ENCODE measurements around the gene RTL10.

The RTL10 gene

DNA sequence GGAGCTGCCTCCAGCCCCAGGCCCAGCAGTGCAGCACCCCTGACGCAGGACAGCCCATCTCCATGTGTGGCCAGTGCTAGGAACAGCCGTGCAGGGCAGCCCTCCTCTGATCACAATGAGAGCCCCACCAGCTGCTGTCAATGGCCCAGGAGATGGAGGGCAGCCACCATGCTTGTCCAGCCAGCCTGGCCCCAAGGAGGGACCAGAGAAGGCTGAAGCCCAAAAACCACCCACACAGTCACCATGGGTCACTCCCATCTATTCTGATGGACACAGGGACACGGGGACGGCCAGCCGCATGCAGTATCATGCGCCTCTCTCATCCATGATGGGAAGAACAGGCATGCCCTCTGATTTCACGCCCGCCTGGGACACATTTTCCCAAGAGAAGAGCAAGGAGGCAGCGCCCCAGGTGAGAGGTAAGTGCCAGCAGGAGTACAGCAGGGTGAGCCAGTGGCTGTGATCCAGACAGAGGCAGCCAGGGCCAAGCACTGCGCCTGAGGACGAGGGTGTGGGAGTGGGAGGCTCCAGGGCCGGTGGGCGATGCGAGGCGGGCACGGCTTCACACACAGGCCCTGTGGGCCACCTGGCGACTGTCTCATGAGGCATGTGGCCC, 33.6 kb upstream of the RTL10 start:
- no peak for DNase-seq (ENCODE audit: low read depth)
- no peak overlapping the region for H3K4me3 ChIP-seq (ENCODE audit: low read depth, low read length)
- TF ChIP-seq, protein P1, sequence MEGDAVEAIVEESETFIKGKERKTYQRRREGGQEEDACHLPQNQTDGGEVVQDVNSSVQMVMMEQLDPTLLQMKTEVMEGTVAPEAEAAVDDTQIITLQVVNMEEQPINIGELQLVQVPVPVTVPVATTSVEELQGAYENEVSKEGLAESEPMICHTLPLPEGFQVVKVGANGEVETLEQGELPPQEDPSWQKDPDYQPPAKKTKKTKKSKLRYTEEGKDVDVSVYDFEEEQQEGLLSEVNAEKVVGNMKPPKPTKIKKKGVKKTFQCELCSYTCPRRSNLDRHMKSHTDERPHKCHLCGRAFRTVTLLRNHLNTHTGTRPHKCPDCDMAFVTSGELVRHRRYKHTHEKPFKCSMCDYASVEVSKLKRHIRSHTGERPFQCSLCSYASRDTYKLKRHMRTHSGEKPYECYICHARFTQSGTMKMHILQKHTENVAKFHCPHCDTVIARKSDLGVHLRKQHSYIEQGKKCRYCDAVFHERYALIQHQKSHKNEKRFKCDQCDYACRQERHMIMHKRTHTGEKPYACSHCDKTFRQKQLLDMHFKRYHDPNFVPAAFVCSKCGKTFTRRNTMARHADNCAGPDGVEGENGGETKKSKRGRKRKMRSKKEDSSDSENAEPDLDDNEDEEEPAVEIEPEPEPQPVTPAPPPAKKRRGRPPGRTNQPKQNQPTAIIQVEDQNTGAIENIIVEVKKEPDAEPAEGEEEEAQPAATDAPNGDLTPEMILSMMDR (IDR thresholded peaks at IDR 0.05; ENCODE audit: low read depth, low read length, missing control alignments), result no peak
- in situ Hi-C loops (cut with HindIII; ENCODE audit: low sequenced_read_pairs), result no loop called here

DNA sequence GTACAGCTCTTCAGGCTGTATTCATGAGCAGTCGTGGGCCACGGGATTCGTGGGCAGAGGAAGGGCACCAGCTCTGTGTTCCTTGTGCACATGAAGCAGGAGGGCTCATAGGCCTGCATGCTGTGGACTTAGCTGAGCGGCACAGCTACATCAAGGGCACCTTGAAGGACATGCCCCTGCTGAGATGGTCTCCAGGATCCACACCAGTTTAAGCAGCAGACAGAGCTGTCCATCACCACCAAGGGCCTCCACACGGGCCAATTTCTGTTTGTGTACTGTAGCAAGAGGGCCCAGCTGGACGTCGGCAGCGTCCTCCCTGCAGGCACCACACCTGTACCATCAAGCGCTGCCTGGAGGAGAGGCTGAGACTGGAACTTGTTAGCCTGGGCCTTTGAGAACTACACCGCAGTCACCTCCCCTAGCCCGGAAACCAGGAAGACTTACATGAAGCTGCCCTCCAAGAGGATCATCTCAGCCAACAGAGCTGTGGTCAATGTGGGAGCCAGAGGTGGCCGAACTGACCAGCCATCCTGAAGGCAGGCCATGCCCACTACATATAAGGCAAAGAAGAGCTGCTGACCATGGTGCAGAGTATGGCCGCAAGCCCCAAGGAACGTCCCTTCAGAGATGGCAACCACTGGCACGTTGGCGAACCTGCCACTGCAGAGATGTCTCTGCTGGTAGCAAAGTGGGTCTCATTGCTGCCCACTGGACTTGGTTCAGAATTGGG, 32.7 kb upstream of the RTL10 start:
- no peak for DNase-seq (ENCODE audit: low read depth)

DNA sequence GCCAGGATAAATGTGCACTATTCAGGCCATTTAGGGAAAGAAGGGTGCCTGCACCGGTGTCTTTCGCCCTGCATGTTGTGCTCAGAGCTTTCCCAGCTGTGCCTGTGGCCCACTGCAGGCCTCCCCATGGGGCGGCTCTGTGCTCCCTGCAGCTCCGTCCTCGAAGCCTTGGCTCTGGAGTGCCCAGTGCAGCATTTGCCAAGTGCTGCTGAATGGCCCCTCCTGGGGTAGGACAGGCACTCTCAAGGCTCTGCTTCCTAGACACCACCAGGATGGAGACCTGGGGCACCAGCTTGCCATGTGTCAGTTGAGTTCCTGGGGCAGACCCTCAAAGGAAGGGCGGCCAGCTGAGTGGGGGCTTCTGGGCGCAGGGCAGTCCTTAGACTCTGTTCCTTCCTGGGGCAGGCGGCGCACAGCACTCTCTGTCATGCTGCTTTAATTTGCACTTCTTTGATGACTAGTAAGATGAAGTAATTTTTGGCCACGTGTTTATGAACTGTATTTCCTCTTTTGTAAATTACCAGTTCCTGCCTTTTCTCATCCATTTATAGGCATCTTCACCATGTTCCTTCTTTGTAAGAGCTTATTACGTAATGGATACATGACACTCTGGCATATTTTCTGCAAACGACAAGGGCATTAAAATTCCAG, 32.1 kb upstream of the RTL10 start:
- TF ChIP-seq, protein P1 (IDR thresholded peaks at IDR 0.05; ENCODE audit: low read depth, low read length, missing control alignments), result no peak
- H3K4me3 ChIP-seq (ENCODE audit: low read depth, low read length), result no peak overlapping the region
- DNase-seq (ENCODE audit: low read depth), result peak; percentile 8
- in situ Hi-C loops (cut with HindIII; ENCODE audit: low sequenced_read_pairs), result no loop called here

More for the DNA sequence above, 32.7 kb upstream of the RTL10 start:
- TF ChIP-seq, protein P1 (IDR thresholded peaks at IDR 0.05; ENCODE audit: low read depth, low read length, missing control alignments), result no peak
- in situ Hi-C loops (cut with HindIII; ENCODE audit: low sequenced_read_pairs), result no loop called here
- H3K4me3 ChIP-seq (ENCODE audit: low read depth, low read length), result no peak overlapping the region

DNA sequence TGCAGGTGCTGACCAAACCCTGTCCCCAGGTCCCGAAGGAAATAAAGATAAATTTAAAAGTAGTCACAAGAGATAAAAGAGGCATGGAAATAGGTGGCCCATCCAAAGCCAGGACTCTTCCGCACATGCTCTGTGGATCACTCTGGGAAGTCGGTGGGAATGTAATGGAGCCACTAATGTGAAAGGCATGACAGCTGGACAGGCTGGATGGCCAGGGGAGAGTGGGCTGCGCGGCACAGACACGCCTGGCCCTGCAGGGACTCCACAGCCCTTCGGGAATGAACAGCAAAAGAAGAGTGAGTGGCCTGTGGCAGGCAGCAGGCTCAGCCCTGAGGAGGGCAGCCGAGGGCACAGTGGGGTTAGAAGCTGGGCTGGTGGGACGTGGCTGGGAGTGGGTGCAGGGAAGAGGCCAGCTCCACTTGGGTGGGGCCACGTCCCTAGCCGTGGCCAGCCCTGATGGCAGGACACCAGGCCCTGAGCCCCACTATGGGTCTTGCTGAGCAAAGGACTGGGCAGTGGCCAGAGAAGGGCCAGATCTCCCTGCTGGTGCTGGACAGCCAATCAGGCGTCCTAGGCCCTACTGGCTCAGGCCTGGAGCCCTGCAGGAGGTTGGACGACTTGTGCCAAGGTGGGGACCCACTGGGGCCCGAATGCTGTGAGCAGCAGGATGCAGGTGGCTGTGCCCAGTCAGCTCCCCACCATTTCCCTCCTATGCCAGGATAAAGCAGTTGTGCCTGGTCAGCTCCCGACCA, 31.3 kb upstream of the RTL10 start:
- TF ChIP-seq, protein P1 (IDR thresholded peaks at IDR 0.05; ENCODE audit: low read depth, low read length, missing control alignments), result no peak
- no peak overlapping the region for H3K4me3 ChIP-seq (ENCODE audit: low read depth, low read length)
- in situ Hi-C loops (cut with HindIII; ENCODE audit: low sequenced_read_pairs), result no loop called here
- no peak for DNase-seq (ENCODE audit: low read depth)

DNA sequence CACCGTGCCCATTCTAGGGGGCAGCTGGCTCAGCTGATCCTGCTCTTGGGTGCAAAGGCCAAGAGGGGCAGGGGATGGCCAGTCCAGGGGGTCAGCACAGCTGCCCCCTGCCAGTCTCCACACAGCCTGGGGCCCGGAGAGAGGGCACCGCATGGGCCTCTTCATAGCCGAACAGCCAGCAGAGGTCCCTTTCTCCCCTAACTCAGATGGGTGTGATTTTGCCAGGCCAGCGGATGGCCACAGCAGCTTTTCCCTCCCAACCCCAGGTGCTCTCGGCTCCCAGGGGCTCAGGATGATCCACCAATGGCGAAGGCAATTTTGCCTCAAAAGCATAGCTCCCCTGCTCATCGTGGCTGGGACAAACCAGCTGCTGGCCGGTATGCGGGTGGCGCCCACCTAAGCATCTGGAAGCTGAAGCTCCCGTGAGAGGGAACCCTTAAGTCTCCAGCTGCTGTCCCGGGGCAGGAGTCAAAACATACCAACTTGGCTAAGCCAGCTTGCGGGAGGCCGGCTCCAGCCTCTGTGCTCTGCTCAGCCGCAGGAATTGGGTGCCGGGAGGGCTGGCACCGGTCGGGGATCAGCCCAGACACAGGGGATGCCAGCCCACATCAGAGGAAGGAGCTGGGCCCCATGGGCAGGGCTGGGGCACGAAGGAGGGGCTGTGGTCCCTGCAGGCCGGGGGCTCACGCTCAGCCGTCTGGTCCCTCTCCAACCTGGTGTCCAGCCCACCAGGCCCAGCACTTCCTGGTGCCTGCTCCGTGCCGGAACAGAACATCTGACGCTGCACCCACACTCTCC, 30.5 kb upstream of the RTL10 start:
- H3K4me3 ChIP-seq (ENCODE audit: low read depth, low read length), result no peak overlapping the region
- in situ Hi-C loops (cut with HindIII; ENCODE audit: low sequenced_read_pairs), result no loop called here
- TF ChIP-seq, protein P1 (IDR thresholded peaks at IDR 0.05; ENCODE audit: low read depth, low read length, missing control alignments), result no peak
- no peak for DNase-seq (ENCODE audit: low read depth)

Data from astrocyte of the cerebellum (primary cell).